MM.1S (cell line): ENCODE results near the gene SDF4.

Experiments used
- EZH2 ChIP-seq: fragments of 300-600 bp; sonication (generic); optimal IDR thresholded peaks from 2 replicates; pipeline ENCODE3; 2017; ENCODE audit warnings: low read depth, mild to moderate bottlenecking, antibody characterized with exemption, low read length, mixed read lengths
- TF ChIP-seq, protein P1 (sequence below): fragments of 300-600 bp; sonication (generic); IDR thresholded peaks from 2 replicates; pipeline ENCODE4 v1.5.1; 2016; ENCODE audit warnings: antibody characterized with exemption, low read length, mixed read lengths

DNA sequence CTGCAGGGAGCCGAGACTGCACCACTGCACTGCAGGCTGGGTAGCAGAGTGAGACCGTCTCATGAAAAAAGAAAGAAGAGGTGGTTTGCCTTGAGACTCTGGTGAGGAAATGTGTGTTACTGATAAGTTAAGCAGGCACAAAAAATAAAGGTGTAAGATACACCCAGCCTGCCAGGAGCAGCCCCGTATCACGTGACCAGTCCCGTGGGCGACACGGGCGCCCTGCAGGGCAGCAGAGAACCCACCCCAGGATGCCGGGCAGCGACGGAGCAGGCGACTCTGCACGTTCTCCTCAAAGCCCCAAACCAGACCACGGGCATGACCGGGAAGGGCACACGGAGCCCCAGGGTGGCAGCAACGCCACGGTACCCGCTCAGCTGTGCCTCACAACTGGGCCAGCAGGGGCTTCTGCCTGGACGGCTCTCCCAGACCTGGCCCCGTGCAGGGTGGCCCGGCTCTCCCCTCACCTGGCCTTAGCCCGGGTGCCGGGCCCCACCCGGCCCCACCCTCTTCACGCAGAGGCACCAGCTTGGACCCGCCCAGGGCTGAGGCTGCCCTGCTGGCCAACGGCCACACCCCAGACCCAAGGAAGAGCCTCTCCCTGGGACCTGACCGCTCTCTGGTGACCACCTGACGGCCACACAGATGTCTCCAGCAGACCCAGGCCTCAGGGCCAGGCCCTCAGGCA is 9.8 kb downstream of the SDF4 start:
- TF ChIP-seq, protein P1, sequence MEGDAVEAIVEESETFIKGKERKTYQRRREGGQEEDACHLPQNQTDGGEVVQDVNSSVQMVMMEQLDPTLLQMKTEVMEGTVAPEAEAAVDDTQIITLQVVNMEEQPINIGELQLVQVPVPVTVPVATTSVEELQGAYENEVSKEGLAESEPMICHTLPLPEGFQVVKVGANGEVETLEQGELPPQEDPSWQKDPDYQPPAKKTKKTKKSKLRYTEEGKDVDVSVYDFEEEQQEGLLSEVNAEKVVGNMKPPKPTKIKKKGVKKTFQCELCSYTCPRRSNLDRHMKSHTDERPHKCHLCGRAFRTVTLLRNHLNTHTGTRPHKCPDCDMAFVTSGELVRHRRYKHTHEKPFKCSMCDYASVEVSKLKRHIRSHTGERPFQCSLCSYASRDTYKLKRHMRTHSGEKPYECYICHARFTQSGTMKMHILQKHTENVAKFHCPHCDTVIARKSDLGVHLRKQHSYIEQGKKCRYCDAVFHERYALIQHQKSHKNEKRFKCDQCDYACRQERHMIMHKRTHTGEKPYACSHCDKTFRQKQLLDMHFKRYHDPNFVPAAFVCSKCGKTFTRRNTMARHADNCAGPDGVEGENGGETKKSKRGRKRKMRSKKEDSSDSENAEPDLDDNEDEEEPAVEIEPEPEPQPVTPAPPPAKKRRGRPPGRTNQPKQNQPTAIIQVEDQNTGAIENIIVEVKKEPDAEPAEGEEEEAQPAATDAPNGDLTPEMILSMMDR: no peak
- TF ChIP-seq EZH2: no peak
